ENCODE data around the gene BORCS6. TPM values are rescaled to one million over a fixed set of nuclear protein-coding genes. Genes with fewer than 3 reads are reported as not detected.
A peak's percentile ranks its signal among the peaks of the same experiment; 100 is the strongest.

BORCS6 gene
- total and polyA plus RNA-seq, 9 of the 15 experiments (the other 6 are each of a cell fraction or from before 2014, with no cell fraction given): 0.01 to 7.4 (median 2.3) TPM

DNA sequence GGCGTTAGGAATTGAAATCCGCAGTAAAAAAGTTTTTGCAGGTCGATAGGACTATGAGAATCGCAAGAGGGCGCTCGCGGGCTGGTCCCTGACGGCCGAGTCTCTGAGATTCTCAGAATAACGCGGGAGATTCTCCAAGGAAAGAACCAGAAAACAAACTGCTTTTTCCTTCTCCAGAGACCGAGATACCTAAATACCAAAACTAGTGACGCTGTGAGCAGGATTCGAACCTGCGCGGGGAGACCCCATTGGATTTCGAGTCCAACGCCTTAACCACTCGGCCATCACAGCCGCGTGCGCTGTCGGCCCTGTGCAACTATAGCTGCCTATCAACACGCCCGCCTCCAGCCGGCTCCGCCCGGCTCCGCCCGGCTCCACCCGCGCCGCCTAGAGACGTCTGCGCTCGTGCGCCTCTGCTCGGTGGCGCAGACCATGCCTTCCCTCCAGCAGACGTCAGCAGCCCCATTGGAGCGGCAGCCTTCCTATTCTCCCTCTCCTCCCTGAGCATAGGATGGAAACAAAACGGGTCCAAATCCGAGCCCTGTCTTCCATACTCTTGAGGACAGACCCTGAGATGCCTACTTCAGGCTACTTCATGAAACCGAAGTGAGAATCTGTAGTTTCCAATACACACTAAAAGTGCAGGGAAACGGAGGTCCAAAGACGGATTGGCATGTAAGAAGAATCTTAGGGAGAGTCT, 51.2 kb downstream of the BORCS6 start:
- H2AFZ ChIP-seq (ENCODE audit: low read depth, low read length): peak overlapping the region; percentile 90
- peak overlapping the region; percentile 59 for H3K4me3 ChIP-seq
- H3K36me3 ChIP-seq (ENCODE audit: control insufficient read depth, insufficient read depth, low read length): peaks cover 33% of the 10 kb centered on the region; the same call in 1 of the 3 replicates
- peak overlapping the region; percentile 95 for H3K27ac ChIP-seq (ENCODE audit: extremely low read depth, low read depth, low read length)
- H3K27me3 ChIP-seq (ENCODE audit: control insufficient read depth in 2 of 2, insufficient read depth in 2 of 2, low read length in 2 of 2): no peaks in the 10 kb centered on the region
- H3K9me3 ChIP-seq (replicated peaks; ENCODE audit: control insufficient read depth, insufficient read depth, low read depth, low read length): no peaks in the 10 kb centered on the region
- peak; percentile 97 for FAIRE-seq
- no peaks in the 10 kb centered on the region for H3K79me2 ChIP-seq (ENCODE audit: control insufficient read depth, insufficient read depth, low read length)
- intact Hi-C loops (cut with micrococcal nuclease) (loop anchor here (1.0 to 5.0 kb wide), 6 partner anchors 17 to 163 kb away; no protein-coding TSS in a partner anchor), in situ Hi-C loops (cut with MboI) (no loop called here)
- peak overlapping the region; percentile 43 to 86 for H3K9ac ChIP-seq (ENCODE audit: insufficient read depth in 1 of 2, low read depth in 2 of 2, low read length in 2 of 2)
- peak overlapping the region; percentile 92 for H3K4me2 ChIP-seq (ENCODE audit: insufficient read depth, low read length)
- WGBS (ENCODE audit: insufficient coverage, low coverage, missing lambda C conversion rate): under 1% methylated on average over 26 of the region's 46 CpGs
- H4K20me1 ChIP-seq (replicated peaks; ENCODE audit: control insufficient read depth, insufficient read depth, low read length): 0 out of 2 replicates have a peak, but pooled peaks cover 2% of the 10 kb centered on the region
- H3K9me1 ChIP-seq (ENCODE audit: control insufficient read depth, insufficient read depth, low read length): no peaks in the 10 kb centered on the region
- ChIA-PET POLR2A (interaction anchor here (0.6 to 3.3 kb wide), 9 partner anchors 9 to 82 kb away, joined by 3 to 19 read pairs (median 4); partner anchors contain the start of gene AURKB), CTCF (ENCODE audit: low intra/inter-chr PET ratio) (interaction anchor here (0.6 to 1.4 kb wide), 4 partner anchors 18 to 98 kb away, joined by 3 to 4 read pairs (median 4); no protein-coding TSS in a partner anchor)
- ATAC-seq: peak; percentile 95
- BruUV-seq (replicated peaks): no TSS peak
- peak; percentile 73 to 94 (median 77) for DNase-seq (ENCODE audit: extremely low read depth in 1 of 4, low spot score in 3 of 4)
- peaks cover 6 to 28% of the 10 kb centered on the region in 2 experiments; a peak in 4 of 5 replicates for H3K4me1 ChIP-seq (replicated peaks in 1 of 2; ENCODE audit: control insufficient read depth in 2 of 2, insufficient read depth in 2 of 2, low read length in 2 of 2)
- TF ChIP-seq CLOCK (CRISPR knock-in tag; IDR thresholded peaks at IDR 0.05; ENCODE audit: borderline replicate concordance) (no peak), SAFB2 (IDR thresholded peaks at IDR 0.05; ENCODE audit: borderline replicate concordance, low read depth, low read length, severe bottlenecking) (no peak), LEF1 (IDR thresholded peaks at IDR 0.05) (peak; percentile 42; the same call in 1 of the 2 replicates), SRSF9 (IDR thresholded peaks at IDR 0.05; ENCODE audit: borderline replicate concordance, low read depth, low read length) (no peak), ZNF740 (CRISPR knock-in tag; IDR thresholded peaks at IDR 0.05) (no peak), ZNF740 (tag; IDR thresholded peaks at IDR 0.05) (no peak), CREB3 (tag; conservative IDR thresholded peaks at IDR 0.05; ENCODE audit: low read depth) (no peak), NR3C1 (CRISPR knock-in tag; IDR thresholded peaks at IDR 0.05) (no peak; the same call in 1 of the 2 replicates), SNRNP70 (optimal IDR thresholded peaks at IDR 0.05; ENCODE audit: low read depth, low read length) (no peak), SIN3B (IDR thresholded peaks at IDR 0.05; ENCODE audit: low read depth) (no peak; the same call in 1 of the 2 replicates), SMARCB1 (IDR thresholded peaks at IDR 0.05; ENCODE audit: insufficient read length, low read depth) (no peak), SIRT6 (IDR thresholded peaks at IDR 0.05; ENCODE audit: low read depth, low read length) (no peak), MAFK (IDR thresholded peaks at IDR 0.05; ENCODE audit: low read length) (no peak; the same call in 1 of the 2 replicates), ZBTB7A (IDR thresholded peaks at IDR 0.05; ENCODE audit: borderline replicate concordance, control insufficient read depth, low read depth, low read length) (no peak)
